HG03103 (cell line): ENCODE results near the gene FFAR4.

ENCODE experiments used
- ATAC-seq: cut with Tn5 transposase; IDR thresholded peaks from one replicate; pipeline ENCODE4 v1.9.1; 2021; ENCODE audit warnings: low read depth; ENCODE audit not compliant: unreplicated experiment

FFAR4 gene

GRCh38 chr10:93570383-93570782 lies 3.9 kb downstream of the FFAR4 start:
- no peak for ATAC-seq

- ATAC-seq = no peak
Observed at GRCh38 chr10:93572606-93573005, 6.1 kb downstream of the FFAR4 start.

- ATAC-seq = no peak
Observed at GRCh38 chr10:93573051-93573909, 6.8 kb downstream of the FFAR4 start.

- no peak for ATAC-seq
Observed at GRCh38 chr10:93573924-93574323, 7.5 kb downstream of the FFAR4 start.

- no peak for ATAC-seq
Observed at GRCh38 chr10:93576888-93577287, 10.4 kb downstream of the FFAR4 start.

- ATAC-seq = no peak
Observed at GRCh38 chr10:93577565-93577964, 11.1 kb downstream of the FFAR4 start.

- ATAC-seq = no peak
Observed at GRCh38 chr10:93579089-93579488, 12.6 kb downstream of the FFAR4 start.

GRCh38 chr10:93579985-93580711 lies 13.7 kb downstream of the FFAR4 start:
- no peak for ATAC-seq

GRCh38 chr10:93580828-93581227 lies 14.4 kb downstream of the FFAR4 start:
- no peak for ATAC-seq

GRCh38 chr10:93584445-93584844 lies 18.0 kb downstream of the FFAR4 start:
- no peak for ATAC-seq

- no peak for ATAC-seq
Observed at GRCh38 chr10:93589648-93590562, 23.4 kb downstream of the FFAR4 start.

GRCh38 chr10:93590638-93591037 lies 24.2 kb downstream of the FFAR4 start:
- ATAC-seq = no peak

GRCh38 chr10:93591065-93591808 lies 24.8 kb downstream of the FFAR4 start:
- ATAC-seq = no peak

GRCh38 chr10:93593254-93593653 lies 26.8 kb downstream of the FFAR4 start:
- no peak for ATAC-seq

- ATAC-seq = no peak
Observed at GRCh38 chr10:93593749-93594148, 27.3 kb downstream of the FFAR4 start.

GRCh38 chr10:93594518-93594917 lies 28.1 kb downstream of the FFAR4 start:
- no peak for ATAC-seq

- ATAC-seq = no peak
Observed at GRCh38 chr10:93595378-93596161, 29.1 kb downstream of the FFAR4 start.

GRCh38 chr10:93596539-93596938 lies 30.1 kb downstream of the FFAR4 start:
- ATAC-seq = no peak

- no peak for ATAC-seq
Observed at GRCh38 chr10:93597075-93597599, 30.7 kb downstream of the FFAR4 start.
